IPS DF 6.9 (cell line): ENCODE data around the gene EXO1.

Experiments used
- DNase-seq: peaks from one replicate; pipeline ENCODE4 v3.0.0-alpha.2; 2013; ENCODE audit warnings: low read depth, low spot score
- H3K27ac ChIP-seq: one replicate; pipeline ENCODE4 v1.5.1; 2013; ENCODE audit warnings: low read length, control low read depth
- H3K27me3 ChIP-seq: 2 replicates; pipeline ENCODE4 v1.6.1; 2013; ENCODE audit warnings: mild to moderate bottlenecking, low read length; ENCODE audit not compliant: control insufficient read depth, insufficient read depth
- H3K36me3 ChIP-seq: 2 replicates; pipeline ENCODE4 v1.6.1; 2013; ENCODE audit warnings: low read length; ENCODE audit not compliant: control insufficient read depth, insufficient read depth
- H3K4me1 ChIP-seq: 2 replicates; pipeline ENCODE4 v1.6.1; 2013; ENCODE audit warnings: low read length; ENCODE audit not compliant: control insufficient read depth, insufficient read depth
- H3K4me3 ChIP-seq: 2 replicates; pipeline ENCODE4 v1.5.1; 2013; ENCODE audit warnings: mild to moderate bottlenecking, low read length
- H3K9me3 ChIP-seq: 2 replicates; pipeline ENCODE4 v1.6.1; 2013; ENCODE audit warnings: low read length, inconsistent platforms; ENCODE audit not compliant: control insufficient read depth, insufficient read depth
- WGBS: extraction: QIAGEN DNeasy Blood & Tissue Kit; methylation state at CpG from one replicate; pipeline ENCODE4 v1.1.7; 2013; ENCODE audit warnings: mixed read lengths, missing lambda C conversion rate; ENCODE audit not compliant: insufficient read length, insufficient coverage; 5-methylcytosine and 5-hydroxymethylcytosine counted together

Gene EXO1

GRCh38 chr1:241883159-241883558 is 35.2 kb downstream of the EXO1 start:
- H3K4me3 ChIP-seq: no peak overlapping the region
- DNase-seq: no peak
- H3K27me3 ChIP-seq: no peaks in the 10 kb centered on the region
- no peak overlapping the region for H3K27ac ChIP-seq
- H3K4me1 ChIP-seq: no peaks in the 10 kb centered on the region
- no peaks in the 10 kb centered on the region; the same call in 1 of the 2 replicates for H3K36me3 ChIP-seq
- H3K9me3 ChIP-seq: no peaks in the 10 kb centered on the region
- no CpG with 5 or more reads among the region's 1 CpG for WGBS

- WGBS: no CpG with 5 or more reads among the region's 4 CpGs
- Histone ChIP-seq H3K9me3 (no peaks in the 10 kb centered on the region), H3K27ac (no peak overlapping the region), H3K4me1 (no peaks in the 10 kb centered on the region), H3K36me3 (no peaks in the 10 kb centered on the region), H3K4me3 (no peak overlapping the region), H3K27me3 (no peaks in the 10 kb centered on the region)
- no peak for DNase-seq
Observed at GRCh38 chr1:241888232-241888631, 40.2 kb downstream of the EXO1 start.

- no peaks in the 10 kb centered on the region for H3K36me3 ChIP-seq
- H3K27me3 ChIP-seq: no peaks in the 10 kb centered on the region
- no peaks in the 10 kb centered on the region for H3K4me1 ChIP-seq
- H3K9me3 ChIP-seq: no peaks in the 10 kb centered on the region
- WGBS: no CpG with 5 or more reads among the region's 3 CpGs
- no peak overlapping the region for H3K4me3 ChIP-seq
- H3K27ac ChIP-seq: no peak overlapping the region
- no peak for DNase-seq
Observed at GRCh38 chr1:241891296-241891695, 43.3 kb downstream of the EXO1 start.

GRCh38 chr1:241894016-241894415 is 46.0 kb downstream of the EXO1 start:
- H3K36me3 ChIP-seq: no peaks in the 10 kb centered on the region
- WGBS: no CpG with 5 or more reads among the region's 3 CpGs
- H3K27ac ChIP-seq: no peak overlapping the region
- no peaks in the 10 kb centered on the region for H3K4me1 ChIP-seq
- no peak for DNase-seq
- H3K9me3 ChIP-seq: no peaks in the 10 kb centered on the region
- H3K4me3 ChIP-seq: no peak overlapping the region
- H3K27me3 ChIP-seq: no peaks in the 10 kb centered on the region

GRCh38 chr1:241895013-241895412 is 47.0 kb downstream of the EXO1 start:
- Histone ChIP-seq H3K9me3 (no peaks in the 10 kb centered on the region), H3K4me3 (no peak overlapping the region), H3K27ac (no peak overlapping the region), H3K27me3 (no peaks in the 10 kb centered on the region), H3K4me1 (no peaks in the 10 kb centered on the region), H3K36me3 (no peaks in the 10 kb centered on the region)
- WGBS: no CpG with 5 or more reads among the region's 2 CpGs
- DNase-seq: no peak

GRCh38 chr1:241896670-241896962 is 48.6 kb downstream of the EXO1 start:
- Histone ChIP-seq H3K4me1 (no peaks in the 10 kb centered on the region), H3K36me3 (no peaks in the 10 kb centered on the region), H3K27me3 (no peaks in the 10 kb centered on the region), H3K4me3 (no peak overlapping the region), H3K27ac (no peak overlapping the region), H3K9me3 (no peaks in the 10 kb centered on the region)
- DNase-seq: no peak

- no peak overlapping the region for H3K27ac ChIP-seq
- no peaks in the 10 kb centered on the region for H3K36me3 ChIP-seq
- H3K27me3 ChIP-seq: no peaks in the 10 kb centered on the region
- no peaks in the 10 kb centered on the region for H3K9me3 ChIP-seq
- no peak for DNase-seq
- no CpG with 5 or more reads among the region's 5 CpGs for WGBS
- H3K4me3 ChIP-seq: no peak overlapping the region
- H3K4me1 ChIP-seq: no peaks in the 10 kb centered on the region
Observed at GRCh38 chr1:241899210-241899609, 51.2 kb downstream of the EXO1 start.

- H3K27ac ChIP-seq: no peak overlapping the region
- H3K4me3 ChIP-seq: no peak overlapping the region
- H3K36me3 ChIP-seq: no peaks in the 10 kb centered on the region
- no peak for DNase-seq
- no peaks in the 10 kb centered on the region for H3K9me3 ChIP-seq
- H3K27me3 ChIP-seq: no peaks in the 10 kb centered on the region
- H3K4me1 ChIP-seq: no peaks in the 10 kb centered on the region
Observed at GRCh38 chr1:241900381-241900780, 52.4 kb downstream of the EXO1 start.

GRCh38 chr1:241902391-241903065 is 54.5 kb downstream of the EXO1 start:
- Histone ChIP-seq H3K4me3 (no peak overlapping the region), H3K27ac (no peak overlapping the region), H3K27me3 (no peaks in the 10 kb centered on the region), H3K36me3 (no peaks in the 10 kb centered on the region), H3K9me3 (no peaks in the 10 kb centered on the region), H3K4me1 (no peaks in the 10 kb centered on the region)
- no CpG with 5 or more reads among the region's 5 CpGs for WGBS
- DNase-seq: no peak

GRCh38 chr1:241916196-241916595 is 68.2 kb downstream of the EXO1 start:
- H3K27me3 ChIP-seq: no peaks in the 10 kb centered on the region
- DNase-seq: no peak
- no CpG with 5 or more reads among the region's 7 CpGs for WGBS
- no peaks in the 10 kb centered on the region for H3K36me3 ChIP-seq
- H3K4me3 ChIP-seq: no peak overlapping the region
- H3K4me1 ChIP-seq: no peaks in the 10 kb centered on the region
- no peak overlapping the region for H3K27ac ChIP-seq
- H3K9me3 ChIP-seq: no peaks in the 10 kb centered on the region

GRCh38 chr1:241917487-241917886 is 69.5 kb downstream of the EXO1 start:
- Histone ChIP-seq H3K4me3 (no peak overlapping the region), H3K9me3 (no peaks in the 10 kb centered on the region), H3K36me3 (no peaks in the 10 kb centered on the region), H3K4me1 (no peaks in the 10 kb centered on the region), H3K27ac (no peak overlapping the region), H3K27me3 (no peaks in the 10 kb centered on the region)
- no peak for DNase-seq
- WGBS: no CpG with 5 or more reads among the region's 12 CpGs
